ENCODE data around the gene ACP7.
"Not testable (repeated sequence)": the region's sequence is repeated elsewhere in the genome, so short reads cannot be mapped to it uniquely, and the experiment has no call there.

The ACP7 gene

DNA sequence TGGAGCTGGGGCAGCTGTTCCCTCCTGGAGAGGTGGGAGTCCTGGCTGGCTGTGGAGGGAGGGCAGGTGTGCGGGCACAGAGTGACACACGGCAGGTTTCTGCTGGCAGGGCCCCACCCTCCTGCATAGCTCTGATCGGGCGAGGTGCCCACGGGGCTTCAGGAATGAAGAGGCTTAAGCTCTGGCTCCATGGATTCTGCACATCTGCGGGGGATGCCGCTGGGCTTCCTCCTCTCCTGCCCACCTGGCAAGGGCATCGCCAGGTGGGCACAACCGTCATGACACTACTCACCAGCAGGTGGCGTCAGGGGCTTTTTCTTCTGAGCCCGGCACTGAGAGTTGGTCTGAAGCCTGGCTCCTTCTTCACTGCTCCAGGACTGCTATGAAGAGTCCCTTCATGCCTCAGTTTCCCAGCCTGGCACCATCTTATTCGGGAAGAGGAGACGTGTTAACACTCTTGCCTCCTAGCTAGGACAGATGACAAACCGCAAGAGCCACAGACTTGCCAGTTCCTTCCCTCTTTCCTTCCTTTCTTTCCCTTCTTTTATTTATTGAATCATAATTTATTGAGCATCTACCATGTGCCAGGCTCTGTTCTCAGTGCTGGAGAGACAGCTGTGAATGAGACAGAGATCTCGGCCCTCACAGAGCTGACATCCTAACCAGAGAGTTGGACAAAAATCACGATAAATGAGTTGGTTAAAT lies 26.2 kb downstream of the ACP7 start:
- DNase-seq (ENCODE audit: low read depth): peak; percentile 41

DNA sequence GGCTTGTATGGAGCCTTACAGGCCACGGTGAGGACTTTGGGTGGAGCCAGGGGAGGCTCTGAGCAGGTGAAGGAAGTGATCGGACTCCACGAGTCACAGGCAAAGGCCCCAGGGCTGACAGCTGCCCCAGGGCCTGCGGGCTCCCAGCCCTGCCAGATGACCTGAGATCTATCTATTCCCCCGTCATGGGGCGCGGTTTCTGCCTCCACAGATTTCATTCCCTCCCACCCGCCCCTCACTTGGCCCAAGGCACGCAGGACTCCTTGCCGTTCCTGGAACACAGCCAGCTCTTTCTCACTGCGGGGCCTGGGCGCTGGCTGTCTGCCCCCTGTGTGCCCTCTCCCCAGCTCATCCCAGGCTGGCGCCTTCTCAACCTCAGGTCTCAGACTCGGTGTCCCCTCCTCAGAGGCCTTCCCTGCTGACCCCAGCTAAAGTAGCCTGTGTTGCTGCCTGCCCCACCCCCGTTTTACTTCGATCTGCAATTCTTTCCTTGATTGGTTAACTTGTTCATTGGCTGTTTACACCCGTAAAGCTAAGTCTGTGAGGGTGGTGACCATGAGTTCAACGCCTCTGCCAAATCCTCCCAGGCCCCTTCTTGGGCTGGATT lies 27.5 kb downstream of the ACP7 start:
- DNase-seq (ENCODE audit: low read depth): no peak

DNA sequence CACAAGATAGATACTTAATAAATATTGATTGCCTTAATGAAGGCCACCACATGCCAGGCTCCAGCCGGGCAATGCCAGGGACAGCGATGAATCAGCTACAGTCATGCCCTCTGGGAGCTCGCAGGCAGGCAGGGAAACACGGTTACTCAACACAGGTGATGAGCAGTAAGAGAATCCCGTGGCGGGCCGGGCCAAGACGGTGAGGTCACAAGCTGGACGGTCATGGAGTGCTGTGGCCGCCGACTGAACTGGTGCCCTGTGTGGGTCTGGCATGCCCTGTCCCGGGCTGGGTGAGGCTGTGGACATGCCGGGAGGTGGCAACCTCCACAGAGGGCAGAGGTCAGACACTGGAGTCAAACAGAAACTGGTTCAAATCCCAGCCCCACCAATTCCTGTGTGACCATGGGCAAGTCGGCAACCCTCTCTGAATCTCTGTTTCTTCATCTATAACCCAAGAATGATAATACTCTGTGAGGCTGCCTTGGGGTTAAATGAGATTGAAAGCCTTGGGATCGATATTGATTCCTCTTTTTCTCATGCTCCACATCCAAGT lies 28.2 kb downstream of the ACP7 start:
- DNase-seq (ENCODE audit: low read depth): no peak

DNA sequence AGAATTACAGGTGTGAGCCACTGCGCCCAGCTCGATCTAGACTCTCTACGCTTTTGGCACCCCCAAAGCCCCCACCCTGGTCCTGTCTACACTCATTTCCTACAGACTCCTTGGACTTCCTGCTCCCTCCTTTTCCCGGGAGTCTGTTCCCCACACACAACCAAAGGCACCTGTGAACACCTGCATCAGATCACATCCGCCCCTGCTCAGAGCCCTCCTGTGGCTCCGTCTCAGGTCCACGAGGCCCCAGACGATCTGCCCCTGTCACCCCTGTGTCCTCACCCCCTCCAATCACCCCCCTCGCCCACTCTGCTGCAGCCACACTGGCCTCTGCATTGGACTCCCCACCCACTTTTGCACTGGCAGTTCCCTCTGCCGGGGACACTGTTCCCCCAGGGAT lies 29.0 kb downstream of the ACP7 start:
- DNase-seq (ENCODE audit: low read depth): no peak

DNA sequence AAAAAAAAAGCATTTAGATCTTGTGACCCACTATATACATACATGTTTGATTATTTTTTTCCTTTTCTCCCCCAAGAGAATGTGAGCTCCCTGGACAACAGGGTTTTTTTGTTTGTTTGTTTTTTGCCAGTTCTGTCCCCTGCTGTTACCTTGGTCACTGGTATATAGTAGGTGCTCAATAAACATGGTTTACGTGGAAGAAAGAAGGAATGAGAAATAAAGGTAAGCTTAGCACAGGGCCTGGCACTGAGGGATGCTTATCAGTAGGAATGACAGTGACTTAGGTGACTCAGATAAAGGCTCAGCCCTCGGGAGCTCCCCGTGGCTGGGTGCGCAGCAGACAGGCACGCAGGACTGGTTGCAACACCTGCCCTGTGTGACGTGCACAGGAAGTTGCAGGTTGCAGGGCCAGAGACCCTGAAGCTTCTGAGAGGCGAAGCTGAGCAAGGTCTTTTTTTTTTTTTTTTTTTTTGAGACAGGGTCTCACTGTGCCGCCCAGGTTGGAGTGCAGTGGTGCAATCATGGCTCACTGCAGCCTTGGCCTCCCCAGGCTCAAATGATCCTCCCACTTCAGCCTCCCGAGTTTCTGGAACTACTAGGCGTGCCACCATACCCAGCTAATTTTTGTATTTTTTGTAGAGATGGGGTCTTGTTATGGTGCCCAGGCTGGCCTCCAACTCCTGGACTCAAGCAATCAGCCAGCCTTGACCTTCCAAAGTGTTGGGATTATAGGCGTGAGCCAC lies 31.1 kb downstream of the ACP7 start:
- DNase-seq (ENCODE audit: low read depth): no peak

DNA sequence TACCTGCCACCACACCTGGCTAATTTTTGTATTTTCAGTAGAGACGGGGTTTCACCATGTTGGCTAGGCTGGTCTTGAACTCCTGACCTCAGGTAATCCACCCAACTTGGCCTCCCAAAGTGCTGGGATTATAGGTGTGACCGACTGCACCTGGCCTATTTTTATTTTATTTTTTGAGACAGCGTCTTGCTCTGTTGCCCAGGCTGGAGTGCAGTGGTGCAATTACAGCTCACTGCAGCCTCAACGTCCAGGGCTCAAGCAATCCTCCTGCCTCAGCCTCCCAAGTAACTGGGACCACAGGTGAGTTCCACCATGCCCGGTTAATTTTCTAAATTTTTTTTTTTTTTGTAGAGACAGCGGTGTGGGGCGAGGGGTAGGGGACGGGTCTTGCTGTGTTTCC lies 32.9 kb downstream of the ACP7 start:
- DNase-seq (ENCODE audit: low read depth): not testable (repeated sequence)

DNA sequence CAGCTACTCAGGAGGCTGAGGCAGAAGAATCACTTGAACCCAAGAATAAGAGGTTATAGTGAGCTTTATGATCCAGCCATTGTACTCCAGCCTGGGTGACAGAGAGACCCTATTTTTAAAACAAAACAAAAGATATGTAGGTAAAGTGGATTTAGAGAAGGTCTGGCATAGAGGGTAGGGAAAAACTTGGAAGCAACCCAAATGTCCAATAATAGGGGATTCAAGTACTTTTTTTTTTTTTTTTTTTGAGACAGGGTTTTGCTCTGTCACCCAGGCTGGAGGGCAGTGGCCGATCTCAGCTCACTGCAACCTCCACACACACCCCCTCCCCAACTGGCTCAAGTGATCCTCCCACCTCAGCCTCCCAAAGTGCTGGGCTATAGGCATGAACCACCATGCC lies 35.7 kb downstream of the ACP7 start:
- no peak for DNase-seq (ENCODE audit: low read depth)

DNA sequence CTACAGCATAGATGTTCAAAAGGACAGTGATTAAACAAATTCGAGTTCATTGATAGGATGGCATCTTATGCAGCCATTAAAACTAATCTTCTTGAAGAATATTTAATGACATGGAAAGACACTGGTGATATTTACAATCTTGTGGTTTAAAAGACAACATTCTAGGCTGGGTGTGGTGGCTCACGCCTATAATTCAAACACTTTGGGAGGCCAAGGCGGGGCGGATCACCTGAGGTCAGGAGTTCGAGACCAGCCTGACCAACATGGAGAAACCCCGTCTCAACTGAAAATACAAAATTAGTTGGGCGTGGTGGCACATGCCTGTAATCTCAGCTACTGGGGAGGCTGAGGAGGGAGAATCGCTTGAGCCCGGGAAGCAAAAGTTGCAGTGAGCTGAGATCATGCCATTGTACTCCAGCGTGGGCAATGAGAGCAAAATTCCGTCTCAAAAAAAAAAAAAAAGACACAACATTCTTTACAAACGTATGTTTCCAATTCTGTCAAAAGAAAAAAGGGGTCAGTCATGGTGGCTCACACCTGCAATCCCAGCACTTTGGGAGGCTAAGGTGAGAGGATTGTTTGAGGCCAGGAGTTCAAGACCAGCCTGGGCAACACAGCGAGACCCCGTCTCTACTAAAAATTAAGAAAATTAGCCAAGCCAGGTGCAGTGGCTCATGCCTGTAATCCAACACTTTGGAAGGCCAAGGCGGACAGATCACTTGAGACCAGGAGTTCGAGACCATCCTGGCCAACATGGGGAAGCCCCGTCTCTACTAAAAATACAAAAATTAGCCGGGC lies 39.0 kb downstream of the ACP7 start:
- no peak for DNase-seq (ENCODE audit: low read depth)

DNA sequence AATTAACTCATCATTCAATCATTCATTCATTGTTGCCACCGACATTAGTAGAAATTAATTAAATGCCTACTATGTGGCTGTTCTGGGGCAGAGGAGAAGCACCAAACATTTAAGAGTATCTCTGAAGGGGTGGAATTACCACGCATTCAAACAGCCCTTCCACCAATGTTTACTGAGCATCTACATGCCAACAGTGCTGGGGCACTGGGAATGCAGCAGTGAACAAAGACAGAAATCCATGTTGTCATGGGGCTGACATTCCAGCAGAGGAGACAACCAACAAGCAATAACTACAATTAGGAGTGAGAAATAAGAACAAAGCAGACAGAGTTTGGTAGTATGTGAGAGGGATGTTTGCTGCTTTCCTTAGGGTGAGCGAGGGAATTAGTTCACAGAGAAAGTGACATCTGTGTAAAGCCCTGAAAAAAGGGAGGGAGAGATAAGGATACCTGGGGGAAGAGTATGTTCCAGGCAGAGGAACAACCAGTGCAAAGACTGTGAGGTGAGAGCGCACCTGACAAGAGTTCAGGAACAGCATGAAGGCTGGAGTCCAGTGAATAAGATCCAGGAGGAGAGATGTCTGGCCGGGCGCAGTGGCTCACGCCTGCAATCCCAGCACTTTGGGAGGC lies 40.1 kb downstream of the ACP7 start:
- no peak for DNase-seq (ENCODE audit: low read depth)

DNA sequence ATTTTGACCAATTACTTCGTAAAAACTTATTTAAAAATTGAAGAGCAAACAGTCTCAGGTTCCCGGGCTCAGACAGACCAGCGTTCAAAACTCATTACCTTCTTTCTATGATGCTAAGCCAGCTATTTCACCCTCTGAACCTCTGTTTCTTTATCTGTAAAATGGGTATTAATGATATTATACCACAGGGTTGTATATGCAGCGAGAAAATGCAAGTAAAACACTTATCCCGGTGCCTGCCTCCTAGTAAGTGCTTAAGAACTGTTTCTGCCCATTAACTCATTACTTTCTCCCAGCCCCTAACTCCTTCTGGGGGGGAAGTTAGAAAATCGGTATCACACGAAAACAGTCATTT lies 41.0 kb downstream of the ACP7 start:
- DNase-seq (ENCODE audit: low read depth): no peak

DNA sequence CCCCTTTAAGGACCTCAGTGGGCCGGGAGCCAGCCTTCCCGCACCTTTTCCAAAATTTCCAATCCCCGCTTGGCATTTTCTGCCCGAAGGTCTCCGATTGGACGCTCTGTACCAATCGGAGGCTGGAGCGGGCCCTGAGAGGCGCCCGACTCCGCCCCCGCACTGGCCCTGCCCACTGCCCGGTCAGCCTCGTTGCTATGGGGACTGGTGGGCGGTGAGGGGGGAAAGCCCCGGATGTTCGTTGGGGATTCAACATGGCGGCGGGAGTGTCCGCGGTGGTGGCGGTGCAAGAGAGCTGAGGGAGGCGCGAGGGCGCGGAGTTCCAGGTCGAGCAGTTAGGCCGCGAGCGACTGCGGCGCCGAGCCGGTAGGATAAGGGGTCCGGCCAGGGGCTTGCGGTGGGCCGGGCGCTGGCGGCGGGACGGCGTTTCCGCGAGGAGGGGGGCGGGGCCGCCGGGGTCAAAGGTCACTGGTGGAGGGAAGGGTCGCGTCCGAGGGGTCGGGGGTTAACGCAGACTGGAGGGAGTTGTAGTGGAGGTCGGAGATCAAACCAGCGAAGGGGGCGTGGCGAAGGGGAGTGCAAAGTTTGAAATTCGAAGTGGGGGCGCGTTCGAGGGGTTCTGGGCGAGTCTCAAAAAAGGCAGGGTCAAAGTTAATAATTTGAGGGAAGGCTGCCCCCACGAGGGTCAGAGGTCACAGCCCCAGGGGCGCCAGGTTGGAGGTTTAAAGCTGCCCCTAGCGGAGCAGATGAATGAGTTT lies 41.6 kb downstream of the ACP7 start, which contains the start of gene PAK4:
TSS of gene PAK4 (plus strand) at position 233 of the 758 bp plus-strand sequence. CDS start 43,768 bp downstream, outside the sequence.
- DNase-seq (ENCODE audit: low read depth): peak; percentile 96

DNA sequence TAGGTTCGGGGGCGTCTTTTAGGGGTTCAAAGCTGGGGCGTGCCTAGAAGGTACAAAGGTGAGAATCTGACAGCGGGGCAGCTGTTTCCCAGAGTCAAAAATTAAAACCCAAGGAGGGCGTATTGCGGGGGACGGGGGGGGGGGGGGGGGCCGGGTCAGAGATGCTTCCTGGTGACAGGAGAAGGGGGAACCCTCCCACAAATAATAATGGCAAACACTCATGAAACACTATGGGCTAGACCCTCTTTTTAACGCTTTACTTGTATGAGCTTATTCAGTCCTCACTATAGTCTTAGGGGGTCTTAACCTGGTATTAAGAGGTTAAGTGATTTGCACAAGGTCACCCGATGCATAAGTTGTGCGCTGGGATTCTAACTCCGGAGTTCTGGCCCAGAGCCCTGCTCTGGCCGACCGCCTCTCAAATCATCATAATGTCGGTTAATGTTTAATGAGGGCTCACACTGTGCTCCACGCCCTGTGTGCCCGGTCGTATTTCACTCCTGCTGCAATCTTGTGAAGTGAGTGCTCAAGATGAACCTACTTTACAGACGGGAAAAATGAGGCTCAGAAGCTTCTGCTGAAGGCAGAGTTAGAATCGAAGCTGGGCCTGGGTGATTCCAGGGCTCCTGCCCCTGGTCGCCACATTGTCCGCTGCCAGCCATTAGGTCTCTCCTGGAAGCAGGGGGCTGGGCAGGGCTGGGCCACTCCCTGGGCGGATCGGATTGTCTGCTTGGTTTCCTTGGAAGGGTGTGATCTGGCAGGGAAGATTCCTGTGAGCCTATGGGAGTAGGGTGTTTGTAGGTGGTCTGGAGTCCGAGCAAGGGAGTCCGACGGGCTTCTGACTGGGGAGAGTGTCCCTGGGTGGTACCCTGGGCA lies 42.4 kb downstream of the ACP7 start:
- no peak for DNase-seq (ENCODE audit: low read depth)

DNA sequence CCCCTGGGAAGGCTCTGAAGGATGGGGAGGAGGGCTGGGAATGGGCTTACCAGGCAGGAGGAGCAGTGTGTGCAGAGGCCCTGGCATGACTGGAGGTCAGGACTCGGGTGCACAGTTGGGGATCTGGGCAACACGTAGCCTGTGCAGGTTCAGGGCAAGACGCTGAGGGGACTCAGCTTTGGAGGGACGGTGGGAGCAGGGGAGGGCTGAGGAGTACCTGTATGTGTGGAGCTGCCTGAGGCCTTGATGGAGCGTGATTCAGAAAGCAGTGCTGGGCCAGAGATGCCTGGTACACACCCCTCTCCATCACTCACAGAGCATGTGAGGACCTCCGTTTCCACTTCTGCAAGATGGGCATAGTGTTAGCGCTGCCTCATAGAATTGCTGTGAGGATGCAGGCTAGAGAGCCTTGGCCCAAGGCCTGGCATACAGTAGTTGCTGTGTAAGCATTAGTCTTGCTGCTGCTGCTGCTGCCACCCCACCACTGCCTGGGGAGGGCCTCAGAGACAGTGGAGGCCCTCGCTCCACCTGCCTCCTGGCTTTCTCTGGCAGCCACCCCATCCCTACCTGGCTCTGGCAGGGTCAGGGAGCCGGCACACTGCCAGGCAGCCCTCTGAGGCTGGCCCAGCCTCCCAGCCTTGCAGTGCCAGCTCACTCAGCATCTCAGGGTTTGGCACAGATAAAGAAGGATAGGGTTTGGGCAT lies 43.8 kb downstream of the ACP7 start:
- DNase-seq (ENCODE audit: low read depth): no peak

DNA sequence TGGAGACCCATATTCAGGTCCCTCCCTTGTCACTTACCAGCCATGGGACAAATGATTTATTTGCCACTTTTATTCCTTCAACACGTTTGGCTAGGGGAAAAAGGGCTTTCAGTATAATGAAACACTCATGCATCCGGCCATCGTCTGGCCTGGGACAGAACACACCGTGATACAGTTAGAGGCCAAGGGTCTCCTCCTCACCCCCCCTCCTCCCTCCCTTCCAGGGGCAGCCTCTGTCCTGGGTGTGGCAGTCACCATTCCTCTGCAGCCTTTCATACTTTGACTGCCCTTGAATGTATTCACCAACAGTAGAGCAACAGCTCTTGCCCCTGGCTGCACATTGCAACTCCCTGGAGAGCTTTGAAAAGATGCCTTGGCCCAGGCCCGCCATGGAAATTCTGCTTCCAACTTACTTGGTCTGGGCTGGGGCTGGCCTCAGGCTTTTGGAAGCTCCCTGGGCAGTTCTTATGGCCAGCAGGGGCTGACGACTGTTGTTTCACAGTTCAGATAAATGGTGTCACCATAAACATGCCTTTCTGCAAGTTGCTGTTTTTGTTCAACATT lies 44.4 kb downstream of the ACP7 start:
- DNase-seq (ENCODE audit: low read depth): no peak

DNA sequence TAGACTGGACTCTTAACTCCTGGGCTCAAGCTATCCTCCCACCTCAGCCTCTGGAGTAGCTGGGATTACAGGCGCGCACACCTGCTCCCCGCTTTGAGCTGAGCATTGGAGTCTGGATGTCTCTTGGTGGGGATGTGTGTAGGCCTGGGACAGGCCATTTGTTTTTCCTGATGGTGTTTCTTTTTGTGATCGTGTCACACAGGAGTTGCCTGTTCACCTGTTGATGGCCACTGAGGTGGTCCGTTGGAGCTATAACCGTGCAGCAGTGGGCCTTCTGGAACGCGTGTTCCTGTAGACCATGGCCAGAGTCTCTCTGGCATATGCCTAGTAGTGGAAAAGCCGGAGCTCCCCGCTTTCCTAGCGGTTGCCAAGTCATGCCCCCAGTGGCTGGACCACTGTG lies 44.9 kb downstream of the ACP7 start:
- no peak for DNase-seq (ENCODE audit: low read depth)

DNA sequence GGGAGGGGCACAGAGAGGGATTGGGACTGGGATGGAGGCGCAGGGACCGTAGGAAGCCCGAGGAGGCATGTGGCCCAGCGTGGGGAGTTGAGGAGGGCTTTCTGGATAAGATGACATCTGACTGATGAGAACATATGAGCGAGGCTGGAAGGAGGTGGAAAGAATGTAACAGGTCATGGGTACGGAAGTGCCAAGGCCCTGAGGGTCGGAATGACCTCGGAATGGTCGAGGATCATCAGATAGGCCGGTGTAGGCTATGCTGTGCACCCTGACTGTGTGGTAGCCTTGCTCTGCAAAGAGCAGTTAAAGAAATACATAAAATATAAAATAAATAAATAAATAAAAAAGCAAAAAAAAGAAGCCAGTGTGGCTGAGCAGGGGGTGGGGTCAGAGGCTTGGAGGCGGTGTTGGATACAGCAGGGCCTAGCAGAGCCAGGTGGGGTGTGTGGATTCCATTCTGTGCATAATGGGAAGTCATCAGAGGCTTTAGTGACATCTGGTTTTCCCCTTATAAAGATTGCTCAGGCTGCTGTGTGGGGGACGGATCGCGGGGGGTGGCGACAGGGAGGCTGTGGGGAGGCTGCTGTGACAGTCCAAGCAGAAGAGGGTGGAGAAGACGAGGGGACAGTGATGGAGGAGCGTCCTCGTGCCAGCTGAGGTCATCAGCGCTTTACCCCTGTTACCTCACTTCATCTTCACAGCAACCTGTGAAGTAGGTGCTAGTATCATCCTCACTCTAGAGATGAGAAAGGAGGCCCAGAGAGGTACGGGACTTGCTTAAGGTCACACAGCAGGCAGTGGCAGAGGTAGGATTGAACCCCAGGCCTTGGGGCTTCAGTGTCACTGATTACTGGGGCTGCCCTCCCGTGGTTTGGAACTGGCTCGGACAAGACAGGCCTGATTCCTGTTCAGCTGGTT lies 46.4 kb downstream of the ACP7 start:
- DNase-seq (ENCODE audit: low read depth): no peak

DNA sequence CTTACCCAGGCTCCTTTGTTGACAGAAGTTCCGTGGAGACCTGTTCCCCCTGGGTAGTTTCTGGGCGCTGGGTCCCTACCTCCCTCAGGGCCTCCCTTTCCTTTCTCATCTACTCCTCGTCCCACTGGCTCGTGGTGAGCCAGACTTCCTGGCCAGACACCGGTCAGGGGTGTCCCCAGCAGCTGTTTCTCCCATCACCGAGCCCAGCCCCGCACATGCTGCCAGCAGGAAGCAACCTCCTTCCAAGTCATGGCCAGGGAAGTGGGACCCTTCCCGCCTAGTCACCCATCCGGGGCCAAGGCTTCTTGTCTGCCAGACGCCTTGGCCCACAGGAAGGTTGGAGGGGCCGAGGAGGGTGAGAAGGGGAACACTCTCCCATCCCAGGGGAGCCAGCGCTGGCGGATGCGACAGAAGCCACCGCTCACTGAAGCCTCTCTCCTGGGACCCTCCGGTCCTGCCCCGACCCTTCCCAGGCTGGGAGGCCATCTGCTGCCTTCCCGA lies 47.1 kb downstream of the ACP7 start:
- no peak for DNase-seq (ENCODE audit: low read depth)

Data from activated T-helper 9 cell treated with anti-CD3 and anti-CD28 coated beads, Interleukin-2, amount 50 U/mL, for 16 hours (primary cell).